Measurements from ENCODE around the gene PRTN3. TPM values are rescaled to one million over a fixed set of nuclear protein-coding genes. Genes with fewer than 3 reads are reported as not detected.

Gene PRTN3
- total RNA-seq, 1 donor from 2014 or later, result not detected

GRCh38 chr19:866769-867300, 26.0 kb downstream of the PRTN3 start:
- H3K9me3 Mint-ChIP-seq (ENCODE audit: unreplicated experiment), result no peaks in the 10 kb centered on the region
- H3K36me3 Mint-ChIP-seq (ENCODE audit: low read depth, unreplicated experiment), result peaks cover 11% of the 10 kb centered on the region
- no peaks in the 10 kb centered on the region for H3K4me1 Mint-ChIP-seq (ENCODE audit: unreplicated experiment)
- no peak overlapping the region for H3K4me3 Mint-ChIP-seq (ENCODE audit: unreplicated experiment)
- no peak overlapping the region for H3K27ac Mint-ChIP-seq (ENCODE audit: unreplicated experiment)
- TF ChIP-seq CTCF (IDR thresholded peaks at IDR 0.05; ENCODE audit: unreplicated experiment), result no peak
- no peak for DNase-seq (ENCODE audit: low spot score)
- H3K27me3 Mint-ChIP-seq (ENCODE audit: unreplicated experiment), result peaks cover 16% of the 10 kb centered on the region

- DNase-seq (ENCODE audit: low spot score), result no peak
- TF ChIP-seq CTCF (IDR thresholded peaks at IDR 0.05; ENCODE audit: unreplicated experiment), result no peak
- Mint-ChIP-seq H3K4me1 (ENCODE audit: unreplicated experiment) (no peaks in the 10 kb centered on the region), H3K27ac (ENCODE audit: unreplicated experiment) (no peak overlapping the region), H3K36me3 (ENCODE audit: low read depth, unreplicated experiment) (peaks cover 11% of the 10 kb centered on the region), H3K4me3 (ENCODE audit: unreplicated experiment) (peak overlapping the region; percentile 6), H3K27me3 (ENCODE audit: unreplicated experiment) (peaks cover 16% of the 10 kb centered on the region), H3K9me3 (ENCODE audit: unreplicated experiment) (no peaks in the 10 kb centered on the region)
Measured at GRCh38 chr19:867301-867793, 26.5 kb downstream of the PRTN3 start.

- Mint-ChIP-seq H3K4me1 (ENCODE audit: unreplicated experiment) (no peaks in the 10 kb centered on the region), H3K27ac (ENCODE audit: unreplicated experiment) (no peak overlapping the region), H3K36me3 (ENCODE audit: low read depth, unreplicated experiment) (peaks cover 11% of the 10 kb centered on the region), H3K9me3 (ENCODE audit: unreplicated experiment) (no peaks in the 10 kb centered on the region), H3K4me3 (ENCODE audit: unreplicated experiment) (no peak overlapping the region), H3K27me3 (ENCODE audit: unreplicated experiment) (peaks cover 14% of the 10 kb centered on the region)
- DNase-seq (ENCODE audit: low spot score), result no peak
- no peak for TF ChIP-seq CTCF (IDR thresholded peaks at IDR 0.05; ENCODE audit: unreplicated experiment)
Measured at GRCh38 chr19:867855-868457, 27.2 kb downstream of the PRTN3 start.

GRCh38 chr19:868458-869244, 27.9 kb downstream of the PRTN3 start:
- Mint-ChIP-seq H3K27ac (ENCODE audit: unreplicated experiment) (no peak overlapping the region), H3K4me3 (ENCODE audit: unreplicated experiment) (no peak overlapping the region), H3K36me3 (ENCODE audit: low read depth, unreplicated experiment) (peaks cover 11% of the 10 kb centered on the region), H3K9me3 (ENCODE audit: unreplicated experiment) (no peaks in the 10 kb centered on the region), H3K27me3 (ENCODE audit: unreplicated experiment) (peaks cover 14% of the 10 kb centered on the region), H3K4me1 (ENCODE audit: unreplicated experiment) (no peaks in the 10 kb centered on the region)
- no peak for TF ChIP-seq CTCF (IDR thresholded peaks at IDR 0.05; ENCODE audit: unreplicated experiment)
- no peak for DNase-seq (ENCODE audit: low spot score)

Data from endothelial cell (in vitro differentiated cells).